Mesendoderm (in vitro differentiated cells): ENCODE data around the gene NCBP2L.
A peak's percentile ranks its signal among the peaks of the same experiment; 100 is the strongest.

ENCODE experiments used
- DNase-seq: peaks from one replicate; pipeline ENCODE4 v3.0.0; 2013
- H2AK5ac ChIP-seq: 2 replicates; pipeline ENCODE4 v1.6.1; 2013; ENCODE audit warnings: low read length, inconsistent platforms
- H2BK120ac ChIP-seq: 2 replicates; pipeline ENCODE4 v1.6.1; 2013; ENCODE audit warnings: low read depth, mild to moderate bottlenecking, low read length, moderate library complexity, mixed read lengths
- H2BK15ac ChIP-seq: replicated peaks from 2 replicates; pipeline ENCODE4 v1.6.1; 2013; ENCODE audit warnings: low read depth, mild to moderate bottlenecking, moderate library complexity
- H2BK5ac ChIP-seq: 2 replicates; pipeline ENCODE4 v1.6.1; 2013; ENCODE audit warnings: low read length, inconsistent platforms
- H3K18ac ChIP-seq: 2 replicates; pipeline ENCODE4 v1.6.1; 2013; ENCODE audit warnings: mild to moderate bottlenecking, low read length, mixed read lengths
- H3K23ac ChIP-seq: one replicate; pipeline ENCODE4 v1.6.1; 2013; ENCODE audit warnings: low read length
- H3K27ac ChIP-seq: 2 replicates; pipeline ENCODE4 v1.5.1; 2013; ENCODE audit warnings: low read depth, mild to moderate bottlenecking, inconsistent platforms, low read length, moderate library complexity
- H3K27me3 ChIP-seq: 2 replicates; pipeline ENCODE4 v1.6.1; 2013; ENCODE audit warnings: low read length, control low read depth, mild to moderate bottlenecking, inconsistent platforms; ENCODE audit not compliant: insufficient read depth, poor library complexity
- H3K36me3 ChIP-seq: 2 replicates; pipeline ENCODE4 v1.6.1; 2013; ENCODE audit warnings: low read length, inconsistent platforms; ENCODE audit not compliant: control insufficient read depth, insufficient read depth
- H3K4ac ChIP-seq: one replicate; pipeline ENCODE4 v1.6.1; 2013; ENCODE audit warnings: low read depth, mild to moderate bottlenecking, low read length, moderate library complexity
- H3K4me1 ChIP-seq: 2 replicates; pipeline ENCODE4 v1.6.1; 2013; ENCODE audit warnings: low read depth, low read length, inconsistent platforms; ENCODE audit not compliant: control insufficient read depth
- H3K4me2 ChIP-seq: 2 replicates; pipeline ENCODE4 v1.6.1; 2013; ENCODE audit warnings: low read length
- H3K4me3 ChIP-seq: 2 replicates; pipeline ENCODE4 v1.5.1; 2013; ENCODE audit warnings: mild to moderate bottlenecking, low read length
- H3K56ac ChIP-seq: one replicate; pipeline ENCODE4 v1.6.1; 2013; ENCODE audit warnings: low read length
- H3K79me1 ChIP-seq: 2 replicates; pipeline ENCODE4 v1.6.1; 2013; ENCODE audit warnings: low read length, inconsistent platforms
- H3K79me2 ChIP-seq: 2 replicates; pipeline ENCODE4 v1.6.1; 2013; ENCODE audit warnings: mild to moderate bottlenecking, low read length; ENCODE audit not compliant: control insufficient read depth, insufficient read depth
- H3K9ac ChIP-seq: 2 replicates; pipeline ENCODE4 v1.6.1; 2013; ENCODE audit warnings: low read length, inconsistent platforms
- H4K5ac ChIP-seq: one replicate; pipeline ENCODE4 v1.6.1; 2013; ENCODE audit warnings: low read length
- H4K8ac ChIP-seq: one replicate; pipeline ENCODE4 v1.6.1; 2013; ENCODE audit warnings: low read depth, mild to moderate bottlenecking, control low read depth, low read length, moderate library complexity
- WGBS: extraction: QIAGEN DNeasy Blood & Tissue Kit; methylation state at CpG from one replicate; pipeline ENCODE4 v1.1.7; 2013; ENCODE audit warnings: low lambda C conversion rate, missing lambda C conversion rate; ENCODE audit not compliant: insufficient coverage; ENCODE audit errors: extremely low coverage; 5-methylcytosine and 5-hydroxymethylcytosine counted together

NCBP2L gene

DNA sequence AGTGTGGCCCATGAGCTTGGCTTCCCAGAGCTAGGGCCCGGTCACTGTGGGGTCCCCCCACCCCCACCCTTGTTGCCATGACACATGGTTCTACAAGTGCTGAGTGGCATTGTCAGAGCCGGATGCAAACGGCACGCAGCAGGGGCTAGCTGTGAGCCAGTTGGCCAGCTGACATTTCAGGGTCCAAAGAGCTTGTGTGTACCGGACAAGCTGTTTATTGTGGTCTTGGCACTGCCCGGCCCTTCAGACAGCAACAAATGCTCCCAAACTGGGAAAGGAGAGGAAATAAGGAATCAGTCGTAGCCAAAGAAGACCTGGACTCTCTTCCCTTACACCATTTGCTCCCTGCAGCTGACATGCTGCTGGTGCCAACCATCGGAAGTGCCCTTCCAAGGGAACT, 38.8 kb upstream of the NCBP2L start:
- Histone ChIP-seq H3K23ac (no peak overlapping the region), H3K4me3 (no peak overlapping the region), H3K56ac (no peak overlapping the region), H3K79me2 (no peaks in the 10 kb centered on the region), H2BK15ac (no peak overlapping the region), H3K9ac (no peak overlapping the region), H3K18ac (no peak overlapping the region), H2BK120ac (no peak overlapping the region), H4K5ac (no peak overlapping the region), H2BK5ac (no peak overlapping the region), H3K27me3 (no peaks in the 10 kb centered on the region), H4K8ac (no peak overlapping the region), H3K4ac (no peak overlapping the region), H2AK5ac (no peak overlapping the region), H3K36me3 (no peaks in the 10 kb centered on the region), H3K79me1 (no peaks in the 10 kb centered on the region), H3K4me2 (no peak overlapping the region), H3K27ac (no peak overlapping the region), H3K4me1 (peaks cover 11% of the 10 kb centered on the region)
- whole genome bisulfite sequencing, result no CpG with 5 or more reads among the region's 8 CpGs
- DNase-seq, result no peak

DNA sequence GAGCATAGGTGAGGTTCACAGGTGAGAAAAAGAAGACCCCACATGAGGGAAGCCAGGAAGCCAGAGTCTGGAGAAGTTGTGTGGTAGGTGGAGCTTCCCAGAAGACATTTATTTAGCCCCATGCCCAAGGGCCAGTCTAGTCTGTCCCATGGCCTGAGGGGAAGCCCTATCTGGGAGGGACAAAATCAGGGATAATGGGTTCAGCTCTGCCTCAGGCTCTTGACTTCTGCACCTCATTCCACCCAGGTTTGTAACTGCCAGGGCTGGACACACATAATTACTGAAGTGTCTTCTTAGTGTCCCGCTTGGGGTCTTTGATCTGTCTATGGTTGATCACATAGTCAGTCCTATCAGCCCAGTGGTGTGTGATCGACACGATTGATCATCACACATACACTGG, 38.0 kb upstream of the NCBP2L start:
- no peak overlapping the region for H4K5ac ChIP-seq
- no peak overlapping the region for H3K18ac ChIP-seq
- H3K27me3 ChIP-seq, result no peaks in the 10 kb centered on the region
- no peaks in the 10 kb centered on the region for H3K79me2 ChIP-seq
- no peak overlapping the region for H2BK5ac ChIP-seq
- no peak overlapping the region for H2BK120ac ChIP-seq
- H3K56ac ChIP-seq, result no peak overlapping the region
- peaks cover 11% of the 10 kb centered on the region for H3K4me1 ChIP-seq
- H3K4me3 ChIP-seq, result no peak overlapping the region
- no peak for DNase-seq
- no peak overlapping the region for H3K4ac ChIP-seq
- no peak overlapping the region for H4K8ac ChIP-seq
- no peak overlapping the region for H3K9ac ChIP-seq
- WGBS, result no CpG with 5 or more reads among the region's 3 CpGs
- H3K79me1 ChIP-seq, result no peaks in the 10 kb centered on the region
- no peak overlapping the region for H2AK5ac ChIP-seq
- no peak overlapping the region for H3K23ac ChIP-seq
- no peak overlapping the region for H2BK15ac ChIP-seq
- no peak overlapping the region for H3K27ac ChIP-seq
- no peaks in the 10 kb centered on the region for H3K36me3 ChIP-seq
- H3K4me2 ChIP-seq, result no peak overlapping the region

DNA sequence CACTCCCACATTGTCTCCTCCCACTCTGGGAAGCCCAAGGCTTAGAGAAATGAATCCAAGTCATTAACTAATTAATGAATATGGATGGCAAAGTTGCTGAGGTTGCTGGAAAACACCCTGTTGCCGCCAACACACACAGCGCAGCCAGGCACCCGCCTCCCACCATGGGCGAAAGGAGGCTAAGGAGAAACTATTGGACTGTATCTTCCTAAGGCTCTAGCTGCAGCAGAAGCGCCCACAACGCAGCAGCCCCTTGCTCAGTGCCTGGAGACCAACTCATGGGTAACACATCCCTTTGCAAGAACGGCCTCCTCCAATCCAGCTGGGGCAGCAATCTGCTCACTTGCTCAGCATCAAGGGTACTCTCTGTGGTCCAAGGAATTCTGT, 36.1 kb upstream of the NCBP2L start:
- DNase-seq, result no peak
- H4K8ac ChIP-seq, result no peak overlapping the region
- H2BK15ac ChIP-seq, result no peak overlapping the region
- no peak overlapping the region for H4K5ac ChIP-seq
- H3K4ac ChIP-seq, result no peak overlapping the region
- H3K4me2 ChIP-seq, result no peak overlapping the region
- no peak overlapping the region for H2AK5ac ChIP-seq
- H3K79me1 ChIP-seq, result no peaks in the 10 kb centered on the region
- H3K18ac ChIP-seq, result no peak overlapping the region
- no peak overlapping the region for H3K56ac ChIP-seq
- no peaks in the 10 kb centered on the region for H3K27me3 ChIP-seq
- H3K4me3 ChIP-seq, result no peak overlapping the region
- H3K4me1 ChIP-seq, result peaks cover 10% of the 10 kb centered on the region
- no peak overlapping the region for H2BK5ac ChIP-seq
- H3K27ac ChIP-seq, result no peak overlapping the region
- no peak overlapping the region for H3K23ac ChIP-seq
- no peak overlapping the region for H3K9ac ChIP-seq
- H3K79me2 ChIP-seq, result no peaks in the 10 kb centered on the region
- no CpG with 5 or more reads among the region's 7 CpGs for WGBS
- no peak overlapping the region for H2BK120ac ChIP-seq
- no peaks in the 10 kb centered on the region for H3K36me3 ChIP-seq

DNA sequence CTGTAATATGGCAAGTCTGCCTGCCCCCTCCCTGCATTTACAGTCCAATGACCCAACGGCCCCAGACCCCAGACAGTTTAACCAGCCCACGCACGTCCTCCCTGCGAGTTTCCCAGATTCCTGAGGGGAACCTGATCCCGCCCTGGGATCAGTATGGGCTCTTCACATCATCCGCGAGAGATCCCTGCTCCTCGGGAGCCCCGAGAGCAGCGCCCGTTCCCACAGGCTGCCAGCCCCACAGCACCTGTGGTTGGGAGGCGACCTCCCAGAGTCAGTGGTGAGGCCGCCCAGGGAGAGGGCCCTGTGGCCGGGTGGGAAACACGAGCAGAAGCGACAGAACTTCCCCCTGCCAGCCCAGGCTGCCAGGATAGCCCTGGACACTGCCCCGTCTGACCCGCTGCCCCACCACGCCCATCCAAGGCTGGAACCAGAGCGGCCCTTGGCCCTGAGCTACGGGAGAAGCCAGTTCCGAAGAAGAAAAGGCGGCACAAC, 34.8 kb upstream of the NCBP2L start:
- no peak overlapping the region for H3K27ac ChIP-seq
- no peak overlapping the region for H2BK120ac ChIP-seq
- no peaks in the 10 kb centered on the region for H3K36me3 ChIP-seq
- H3K4me1 ChIP-seq, result peaks cover 4% of the 10 kb centered on the region
- H4K8ac ChIP-seq, result no peak overlapping the region
- H3K18ac ChIP-seq, result no peak overlapping the region
- no CpG with 5 or more reads among the region's 23 CpGs for WGBS
- no peak overlapping the region for H3K23ac ChIP-seq
- no peak for DNase-seq
- H2BK5ac ChIP-seq, result no peak overlapping the region
- peak overlapping the region; percentile 36 for H3K4me2 ChIP-seq
- no peak overlapping the region for H2AK5ac ChIP-seq
- no peak overlapping the region for H3K4ac ChIP-seq
- no peaks in the 10 kb centered on the region for H3K79me2 ChIP-seq
- no peak overlapping the region for H2BK15ac ChIP-seq
- H3K4me3 ChIP-seq, result no peak overlapping the region
- no peak overlapping the region for H3K56ac ChIP-seq
- no peaks in the 10 kb centered on the region for H3K79me1 ChIP-seq
- H4K5ac ChIP-seq, result no peak overlapping the region
- H3K27me3 ChIP-seq, result no peaks in the 10 kb centered on the region
- H3K9ac ChIP-seq, result no peak overlapping the region

- no peak for DNase-seq
- Histone ChIP-seq H2BK15ac (no peak overlapping the region), H2BK120ac (no peak overlapping the region), H3K18ac (no peak overlapping the region), H2AK5ac (no peak overlapping the region), H3K4me2 (no peak overlapping the region), H3K23ac (no peak overlapping the region), H2BK5ac (no peak overlapping the region), H3K79me1 (no peaks in the 10 kb centered on the region), H3K9ac (no peak overlapping the region), H3K56ac (no peak overlapping the region), H3K36me3 (no peaks in the 10 kb centered on the region), H3K4me1 (no peaks in the 10 kb centered on the region), H3K79me2 (no peaks in the 10 kb centered on the region), H4K8ac (no peak overlapping the region), H4K5ac (no peak overlapping the region), H3K27ac (no peak overlapping the region), H3K27me3 (no peaks in the 10 kb centered on the region), H3K4me3 (no peak overlapping the region), H3K4ac (no peak overlapping the region)
- no CpG with 5 or more reads among the region's 7 CpGs for WGBS
These were observed 33.5 kb upstream of the NCBP2L start for GRCh38 chrX:107743995-107744394.

- H3K27ac ChIP-seq, result no peak overlapping the region
- H3K18ac ChIP-seq, result no peak overlapping the region
- H4K8ac ChIP-seq, result no peak overlapping the region
- no peak overlapping the region for H3K4me2 ChIP-seq
- H3K9ac ChIP-seq, result no peak overlapping the region
- no peak overlapping the region for H4K5ac ChIP-seq
- no peaks in the 10 kb centered on the region for H3K4me1 ChIP-seq
- DNase-seq, result no peak
- H2AK5ac ChIP-seq, result no peak overlapping the region
- H2BK15ac ChIP-seq, result no peak overlapping the region
- no peak overlapping the region for H2BK5ac ChIP-seq
- H3K79me1 ChIP-seq, result no peaks in the 10 kb centered on the region
- no peak overlapping the region for H3K23ac ChIP-seq
- H3K4me3 ChIP-seq, result no peak overlapping the region
- H3K56ac ChIP-seq, result no peak overlapping the region
- no peak overlapping the region for H2BK120ac ChIP-seq
- no peak overlapping the region for H3K4ac ChIP-seq
- WGBS, result no CpG with 5 or more reads among the region's 2 CpGs
- H3K36me3 ChIP-seq, result no peaks in the 10 kb centered on the region
- no peaks in the 10 kb centered on the region for H3K27me3 ChIP-seq
- no peaks in the 10 kb centered on the region for H3K79me2 ChIP-seq
These were observed 32.7 kb upstream of the NCBP2L start for GRCh38 chrX:107744868-107745267.
